CD4-positive, alpha-beta T cell treated with Interleukin-12 subunit alpha and Interleukin-12 subunit beta, for 1 hour (primary cell): ENCODE measurements around the gene SLC9A4.
"Not testable (repeated sequence)": the region's sequence is repeated elsewhere in the genome, so short reads cannot be mapped to it uniquely, and the experiment has no call there.

ENCODE experiments used
- DNase-seq: peaks from one replicate; pipeline ENCODE4 v3.0.0-alpha.2; 2020

Gene SLC9A4

GRCh38 chr2:102551329-102552096 is 78.5 kb downstream of the SLC9A4 start:
- DNase-seq: no peak

- no peak for DNase-seq
Measured at GRCh38 chr2:102553601-102554000, 80.6 kb downstream of the SLC9A4 start.

- no peak for DNase-seq
Measured at GRCh38 chr2:102558463-102558862, 85.4 kb downstream of the SLC9A4 start.

GRCh38 chr2:102562542-102562941 is 89.5 kb downstream of the SLC9A4 start:
- DNase-seq: not testable (repeated sequence)

GRCh38 chr2:102575888-102576287 is 102.9 kb downstream of the SLC9A4 start:
- DNase-seq: no peak

- DNase-seq: no peak
Measured at GRCh38 chr2:102578376-102578775, 105.3 kb downstream of the SLC9A4 start.

- DNase-seq: no peak
Measured at GRCh38 chr2:102581911-102582310, 108.9 kb downstream of the SLC9A4 start.

- DNase-seq: no peak
Measured at GRCh38 chr2:102582845-102583244, 109.8 kb downstream of the SLC9A4 start.
